ENCODE results near the gene SH3TC1. TPM values are rescaled to one million over a fixed set of nuclear protein-coding genes. Genes with fewer than 3 reads are reported as not detected.

Gene SH3TC1
- total RNA-seq, 1 donor from 2014 or later, result 5.4 TPM

- TF ChIP-seq, protein P1, sequence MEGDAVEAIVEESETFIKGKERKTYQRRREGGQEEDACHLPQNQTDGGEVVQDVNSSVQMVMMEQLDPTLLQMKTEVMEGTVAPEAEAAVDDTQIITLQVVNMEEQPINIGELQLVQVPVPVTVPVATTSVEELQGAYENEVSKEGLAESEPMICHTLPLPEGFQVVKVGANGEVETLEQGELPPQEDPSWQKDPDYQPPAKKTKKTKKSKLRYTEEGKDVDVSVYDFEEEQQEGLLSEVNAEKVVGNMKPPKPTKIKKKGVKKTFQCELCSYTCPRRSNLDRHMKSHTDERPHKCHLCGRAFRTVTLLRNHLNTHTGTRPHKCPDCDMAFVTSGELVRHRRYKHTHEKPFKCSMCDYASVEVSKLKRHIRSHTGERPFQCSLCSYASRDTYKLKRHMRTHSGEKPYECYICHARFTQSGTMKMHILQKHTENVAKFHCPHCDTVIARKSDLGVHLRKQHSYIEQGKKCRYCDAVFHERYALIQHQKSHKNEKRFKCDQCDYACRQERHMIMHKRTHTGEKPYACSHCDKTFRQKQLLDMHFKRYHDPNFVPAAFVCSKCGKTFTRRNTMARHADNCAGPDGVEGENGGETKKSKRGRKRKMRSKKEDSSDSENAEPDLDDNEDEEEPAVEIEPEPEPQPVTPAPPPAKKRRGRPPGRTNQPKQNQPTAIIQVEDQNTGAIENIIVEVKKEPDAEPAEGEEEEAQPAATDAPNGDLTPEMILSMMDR (conservative IDR thresholded peaks at IDR 0.05), result no peak
- H3K4me3 Mint-ChIP-seq, result no peak overlapping the region
- H3K27ac Mint-ChIP-seq, result no peak overlapping the region
- H3K9me3 Mint-ChIP-seq, result no peaks in the 10 kb centered on the region
- no peak for DNase-seq (ENCODE audit: extremely low spot score, unreplicated experiment)
- H3K36me3 Mint-ChIP-seq, result no peaks in the 10 kb centered on the region
- peaks cover 3% of the 10 kb centered on the region for H3K27me3 Mint-ChIP-seq
- peaks cover 14% of the 10 kb centered on the region for H3K4me1 Mint-ChIP-seq (ENCODE audit: unreplicated experiment)
Observed at GRCh38 chr4:8245884-8246833, 47.1 kb downstream of the SH3TC1 start.

DNA sequence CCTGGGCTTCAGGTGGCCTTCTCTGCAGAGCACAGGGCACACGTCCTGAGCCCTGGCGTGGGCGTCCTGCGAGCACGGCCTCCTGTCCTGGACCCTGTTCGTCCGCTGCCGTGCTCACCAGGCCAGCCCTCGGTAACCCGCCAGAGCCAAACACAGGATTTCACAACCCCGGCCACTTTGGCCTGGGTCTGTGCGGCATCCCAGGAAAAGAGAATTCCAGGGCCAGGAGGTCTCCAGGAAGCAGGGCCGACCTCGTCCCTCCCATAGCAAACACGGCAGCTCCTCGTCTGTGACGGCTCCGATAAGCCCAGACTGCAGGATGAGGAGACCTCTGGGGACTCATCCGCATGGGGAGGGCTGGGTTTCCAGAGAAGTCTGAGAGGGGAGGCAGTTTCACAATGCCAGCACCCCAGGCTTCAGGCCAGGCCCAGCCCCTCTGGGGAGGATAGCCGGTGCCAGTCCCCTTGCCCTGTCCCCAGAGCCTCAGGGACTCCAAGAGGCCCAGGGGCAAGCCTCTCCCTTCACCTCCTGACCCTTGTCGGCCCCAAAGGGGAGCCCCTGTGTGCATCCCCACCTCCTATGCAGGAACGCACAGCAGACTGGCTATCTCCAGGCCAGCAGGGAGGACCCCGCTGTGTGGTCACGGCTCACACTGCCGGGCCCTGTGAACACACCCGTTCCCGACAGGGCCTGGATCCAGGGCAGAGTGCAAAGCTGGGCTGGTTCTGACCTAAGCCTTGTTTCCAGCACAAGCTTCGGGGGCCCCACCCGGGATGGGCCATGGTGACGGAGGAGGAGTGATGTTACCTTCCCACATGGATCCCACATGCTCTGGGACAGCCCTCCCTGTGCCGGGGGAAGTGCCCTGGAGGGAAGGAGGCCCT lies 48.2 kb downstream of the SH3TC1 start:
- Mint-ChIP-seq H3K4me1 (ENCODE audit: unreplicated experiment) (peaks cover 7% of the 10 kb centered on the region), H3K9me3 (no peaks in the 10 kb centered on the region), H3K36me3 (no peaks in the 10 kb centered on the region), H3K27me3 (peaks cover 3% of the 10 kb centered on the region), H3K4me3 (no peak overlapping the region), H3K27ac (no peak overlapping the region)
- no peak for DNase-seq (ENCODE audit: extremely low spot score, unreplicated experiment)
- TF ChIP-seq, protein P1 (conservative IDR thresholded peaks at IDR 0.05), result no peak

GRCh38 chr4:8248091-8248490 lies 49.0 kb downstream of the SH3TC1 start:
- peaks cover 7% of the 10 kb centered on the region for H3K4me1 Mint-ChIP-seq (ENCODE audit: unreplicated experiment)
- peaks cover 3% of the 10 kb centered on the region for H3K27me3 Mint-ChIP-seq
- no peaks in the 10 kb centered on the region for H3K9me3 Mint-ChIP-seq
- no peak for DNase-seq (ENCODE audit: extremely low spot score, unreplicated experiment)
- TF ChIP-seq, protein P1 (conservative IDR thresholded peaks at IDR 0.05), result no peak
- H3K4me3 Mint-ChIP-seq, result no peak overlapping the region
- H3K27ac Mint-ChIP-seq, result no peak overlapping the region
- no peaks in the 10 kb centered on the region for H3K36me3 Mint-ChIP-seq

GRCh38 chr4:8250227-8250626 lies 51.1 kb downstream of the SH3TC1 start:
- Mint-ChIP-seq H3K27ac (no peak overlapping the region), H3K9me3 (no peaks in the 10 kb centered on the region), H3K4me1 (ENCODE audit: unreplicated experiment) (peaks cover 7% of the 10 kb centered on the region), H3K36me3 (no peaks in the 10 kb centered on the region), H3K27me3 (peaks cover 3% of the 10 kb centered on the region), H3K4me3 (no peak overlapping the region)
- TF ChIP-seq, protein P1 (conservative IDR thresholded peaks at IDR 0.05), result no peak
- no peak for DNase-seq (ENCODE audit: extremely low spot score, unreplicated experiment)

GRCh38 chr4:8250637-8251036 lies 51.5 kb downstream of the SH3TC1 start:
- TF ChIP-seq, protein P1 (conservative IDR thresholded peaks at IDR 0.05), result no peak
- Mint-ChIP-seq H3K4me1 (ENCODE audit: unreplicated experiment) (peaks cover 7% of the 10 kb centered on the region), H3K27ac (no peak overlapping the region), H3K9me3 (no peaks in the 10 kb centered on the region), H3K36me3 (no peaks in the 10 kb centered on the region), H3K27me3 (peaks cover 3% of the 10 kb centered on the region), H3K4me3 (no peak overlapping the region)
- no peak for DNase-seq (ENCODE audit: extremely low spot score, unreplicated experiment)
